ENCODE measurements around the gene CENPQ.

CENPQ gene

GRCh38 chr6:49504666-49505065 is 41.5 kb downstream of the CENPQ start:
- no peak for DNase-seq (ENCODE audit: low read depth)
- H3K4me3 ChIP-seq (ENCODE audit: low read depth, low read length), result no peak overlapping the region
- TF ChIP-seq CTCF (IDR thresholded peaks at IDR 0.05; ENCODE audit: control insufficient read depth, extremely low read depth, insufficient read depth), result no peak

DNA sequence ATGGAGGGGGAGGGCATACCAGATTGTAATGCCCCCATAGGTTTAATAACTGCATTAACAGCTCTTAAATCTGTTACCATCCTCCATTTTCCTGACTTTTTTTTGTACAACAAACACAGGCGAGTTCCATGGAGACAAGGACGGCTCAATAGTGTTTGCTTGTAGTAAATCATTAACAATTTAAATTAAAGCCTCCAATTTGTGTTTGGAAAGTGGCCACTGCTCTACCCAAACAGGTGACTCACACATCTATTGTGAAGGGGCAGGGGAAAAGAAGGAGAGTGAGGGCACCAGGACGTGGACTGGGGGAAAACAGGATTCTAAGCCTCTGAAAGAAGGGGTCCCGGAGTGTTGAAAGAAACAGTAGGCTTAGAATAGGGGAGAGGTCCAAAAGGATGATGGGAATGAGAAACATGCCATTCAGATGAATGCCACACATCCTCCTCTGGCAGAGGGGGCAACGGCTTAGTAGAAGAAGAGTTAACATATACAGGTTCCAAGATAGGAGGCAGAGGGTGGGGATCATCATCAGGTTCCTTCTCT is 43.5 kb downstream of the CENPQ start:
- no peak for TF ChIP-seq CTCF (IDR thresholded peaks at IDR 0.05; ENCODE audit: control insufficient read depth, extremely low read depth, insufficient read depth)
- H3K4me3 ChIP-seq (ENCODE audit: low read depth, low read length), result no peak overlapping the region
- no peak for DNase-seq (ENCODE audit: low read depth)

DNA sequence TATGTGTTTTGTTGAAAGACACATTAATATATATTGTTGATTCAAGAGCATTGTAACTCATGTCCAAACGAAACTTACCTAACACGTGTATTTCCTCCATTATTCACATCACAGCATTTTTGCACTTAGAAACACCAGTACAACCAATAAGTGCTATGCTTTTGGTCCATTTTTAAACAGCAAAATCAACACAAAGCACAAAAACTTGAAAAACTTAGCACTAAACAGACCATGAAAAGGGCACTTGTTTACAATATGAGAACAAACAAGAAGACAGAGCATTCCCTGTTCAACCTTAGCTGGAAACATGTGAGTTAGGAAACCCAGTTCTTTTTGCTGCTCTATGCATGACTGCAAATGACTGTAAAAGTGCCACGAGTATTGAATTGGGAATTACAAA is 46.2 kb downstream of the CENPQ start:
- TF ChIP-seq CTCF (IDR thresholded peaks at IDR 0.05; ENCODE audit: control insufficient read depth, extremely low read depth, insufficient read depth), result no peak
- H3K4me3 ChIP-seq (ENCODE audit: low read depth, low read length), result no peak overlapping the region
- DNase-seq (ENCODE audit: low read depth), result no peak

- H3K4me3 ChIP-seq (ENCODE audit: low read depth, low read length), result no peak overlapping the region
- TF ChIP-seq CTCF (IDR thresholded peaks at IDR 0.05; ENCODE audit: control insufficient read depth, extremely low read depth, insufficient read depth), result no peak
- DNase-seq (ENCODE audit: low read depth), result no peak
Measured at GRCh38 chr6:49513153-49513989, 50.2 kb downstream of the CENPQ start.

DNA sequence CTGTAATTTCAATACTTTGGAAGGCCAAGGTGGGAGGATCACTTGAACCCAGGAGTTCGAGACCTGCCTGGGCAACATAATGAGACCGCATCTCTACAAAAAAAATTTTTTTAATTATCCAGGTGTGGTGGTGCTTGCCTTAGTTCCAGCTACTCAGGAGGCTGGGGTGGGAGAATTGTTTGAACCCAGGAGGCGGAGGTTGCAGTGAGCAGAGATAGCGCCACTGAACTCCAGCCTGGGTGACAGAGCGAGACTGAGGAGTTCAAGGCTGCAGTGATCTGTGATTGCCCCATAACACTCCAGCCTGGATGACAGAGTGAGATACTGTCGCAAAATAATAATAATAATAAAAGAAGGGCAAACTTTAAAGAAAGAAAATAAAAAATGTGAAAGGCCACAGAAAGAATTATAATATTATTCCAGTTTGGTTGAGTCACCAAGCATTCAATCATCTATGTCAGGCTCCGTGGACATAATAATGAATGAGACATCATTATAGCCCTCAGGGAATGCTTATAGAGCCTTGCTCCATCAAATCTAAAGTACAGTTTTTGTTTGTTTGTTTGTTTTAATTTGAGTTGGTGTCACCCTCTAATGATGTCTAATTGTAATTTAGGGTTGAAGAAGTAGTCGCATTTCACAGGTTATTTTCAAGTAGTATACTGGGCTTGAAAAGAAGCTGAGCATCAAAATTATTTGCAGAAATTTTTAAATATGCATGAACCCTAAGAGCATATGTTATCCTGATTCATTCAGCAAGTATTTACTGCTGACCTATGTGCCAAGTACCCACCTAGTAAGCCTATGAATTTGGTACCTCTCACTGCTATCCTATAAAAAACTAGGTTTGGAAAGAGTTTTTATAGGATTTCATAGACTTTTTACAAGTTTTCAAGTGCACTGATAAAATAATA is 51.7 kb downstream of the CENPQ start:
- no peak overlapping the region for H3K4me3 ChIP-seq (ENCODE audit: low read depth, low read length)
- TF ChIP-seq CTCF (IDR thresholded peaks at IDR 0.05; ENCODE audit: control insufficient read depth, extremely low read depth, insufficient read depth), result no peak
- no peak for DNase-seq (ENCODE audit: low read depth)

DNA sequence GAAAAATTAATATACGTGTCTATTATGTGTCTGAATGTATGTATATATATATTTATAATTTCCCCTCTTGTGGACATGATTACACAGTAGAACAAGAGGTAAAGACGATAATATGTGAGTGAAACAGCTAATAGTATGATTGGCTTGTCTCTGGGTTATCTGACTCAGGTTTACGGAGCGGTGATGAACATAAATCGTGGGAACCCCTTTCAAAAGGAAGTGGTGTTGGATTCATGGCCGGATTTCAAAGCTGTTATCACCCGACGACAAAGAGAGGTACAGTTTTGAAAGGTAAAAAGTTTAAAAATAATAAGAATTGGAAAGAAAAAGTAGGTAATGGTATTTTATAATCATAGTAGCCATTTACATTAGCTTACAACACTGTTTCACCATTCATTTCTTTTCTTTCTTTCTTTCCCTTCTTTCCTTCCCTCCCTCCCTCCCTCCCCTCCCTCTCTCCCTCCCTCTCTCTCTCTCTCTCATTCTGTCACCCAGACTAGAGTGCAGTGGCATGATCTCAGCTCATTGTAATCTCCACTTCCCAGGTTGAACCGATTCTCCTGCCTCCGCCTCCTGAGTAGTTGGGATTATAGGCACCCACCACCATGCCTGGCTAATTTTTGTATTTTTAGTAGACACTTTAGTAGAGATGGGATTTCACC is 52.4 kb downstream of the CENPQ start:
- no peak overlapping the region for H3K4me3 ChIP-seq (ENCODE audit: low read depth, low read length)
- TF ChIP-seq CTCF (IDR thresholded peaks at IDR 0.05; ENCODE audit: control insufficient read depth, extremely low read depth, insufficient read depth), result no peak
- no peak for DNase-seq (ENCODE audit: low read depth)
